ENCODE results near the gene ELMOD3. TPM values are rescaled to one million over a fixed set of nuclear protein-coding genes. Genes with fewer than 3 reads are reported as not detected.
A peak's percentile ranks its signal among the peaks of the same experiment; 100 is the strongest.
"Not testable (repeated sequence)": the region's sequence is repeated elsewhere in the genome, so short reads cannot be mapped to it uniquely, and the experiment has no call there.

ELMOD3 gene
- total RNA-seq, 1 experiment from 2014 or later = 18.1 TPM

DNA sequence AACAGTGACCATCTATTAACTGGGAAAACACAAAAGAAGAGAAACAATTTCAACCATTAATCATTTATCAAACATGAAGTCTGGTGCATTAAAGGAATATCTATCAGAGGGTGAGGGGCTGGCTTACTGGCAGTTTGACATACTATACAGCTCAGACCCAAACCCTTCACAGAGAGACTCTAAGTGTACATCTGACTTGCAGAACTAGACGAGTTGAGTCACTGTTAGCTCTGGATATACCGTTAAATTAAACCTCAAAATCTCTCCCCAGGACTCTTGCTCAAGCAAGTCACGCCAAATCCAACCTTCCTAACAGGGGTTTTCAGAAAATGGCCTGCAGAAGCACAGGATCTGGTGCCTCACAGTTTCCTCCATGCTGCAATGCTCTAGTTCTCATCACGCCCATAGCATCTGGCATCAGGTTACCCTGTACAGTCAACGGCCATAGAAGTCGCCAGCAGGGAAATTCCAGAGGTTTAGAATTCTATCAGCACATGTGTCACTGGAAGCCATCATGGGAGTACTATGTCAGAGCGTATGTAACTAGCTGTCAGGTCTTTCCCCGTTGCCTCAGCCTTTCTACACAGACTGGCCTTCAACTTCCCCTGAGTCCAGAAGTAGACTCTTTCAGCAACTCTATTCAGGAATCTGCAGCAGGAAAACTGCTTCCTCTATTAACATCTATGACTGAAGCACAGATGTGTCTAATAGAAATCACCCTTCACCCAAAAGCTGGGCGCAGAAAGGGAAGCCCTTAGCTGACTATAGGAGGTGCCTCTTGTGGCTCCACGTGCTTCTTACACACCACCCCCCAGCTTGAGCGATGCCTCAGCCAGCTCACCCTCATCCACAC, 36.1 kb upstream of the ELMOD3 start:
- peaks cover 29% of the 10 kb centered on the region for H4K20me1 ChIP-seq (ENCODE audit: insufficient read depth)
- no peak overlapping the region for H3K27ac ChIP-seq
- ChIA-PET POLR2A (ENCODE audit: unreplicated experiment) (interaction anchor here (0.6 kb wide), 1 partner anchor 9 kb away, joined by 5 read pairs; the partner anchor contains the start of gene TGOLN2), CTCF (interaction anchor here (0.6 kb wide), 1 partner anchor 18 kb away, joined by 4 read pairs; no protein-coding TSS in a partner anchor)
- 0 out of 2 replicates have a peak, but pooled peaks cover 3% of the 10 kb centered on the region for H3K9me2 ChIP-seq (ENCODE audit: insufficient read depth)
- H3K27me3 ChIP-seq (ENCODE audit: insufficient read depth, low read depth) = no peaks in the 10 kb centered on the region
- peaks cover 18% of the 10 kb centered on the region for H3F3A ChIP-seq (ENCODE audit: insufficient read depth, low read depth)
- intact Hi-C loops (cut with micrococcal nuclease; ENCODE audit: unreplicated experiment) = no loop called here
- H3K4me3 ChIP-seq = no peak overlapping the region
- no TSS peak for BruUV-seq (replicated peaks)
- H3K4me1 ChIP-seq (replicated peaks; ENCODE audit: insufficient read depth) = no peaks in the 10 kb centered on the region
- H3K36me3 ChIP-seq (ENCODE audit: low read depth) = peaks cover 33% of the 10 kb centered on the region
- H2AFZ ChIP-seq = no peak overlapping the region
- TF ChIP-seq, protein P1, sequence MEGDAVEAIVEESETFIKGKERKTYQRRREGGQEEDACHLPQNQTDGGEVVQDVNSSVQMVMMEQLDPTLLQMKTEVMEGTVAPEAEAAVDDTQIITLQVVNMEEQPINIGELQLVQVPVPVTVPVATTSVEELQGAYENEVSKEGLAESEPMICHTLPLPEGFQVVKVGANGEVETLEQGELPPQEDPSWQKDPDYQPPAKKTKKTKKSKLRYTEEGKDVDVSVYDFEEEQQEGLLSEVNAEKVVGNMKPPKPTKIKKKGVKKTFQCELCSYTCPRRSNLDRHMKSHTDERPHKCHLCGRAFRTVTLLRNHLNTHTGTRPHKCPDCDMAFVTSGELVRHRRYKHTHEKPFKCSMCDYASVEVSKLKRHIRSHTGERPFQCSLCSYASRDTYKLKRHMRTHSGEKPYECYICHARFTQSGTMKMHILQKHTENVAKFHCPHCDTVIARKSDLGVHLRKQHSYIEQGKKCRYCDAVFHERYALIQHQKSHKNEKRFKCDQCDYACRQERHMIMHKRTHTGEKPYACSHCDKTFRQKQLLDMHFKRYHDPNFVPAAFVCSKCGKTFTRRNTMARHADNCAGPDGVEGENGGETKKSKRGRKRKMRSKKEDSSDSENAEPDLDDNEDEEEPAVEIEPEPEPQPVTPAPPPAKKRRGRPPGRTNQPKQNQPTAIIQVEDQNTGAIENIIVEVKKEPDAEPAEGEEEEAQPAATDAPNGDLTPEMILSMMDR (conservative IDR thresholded peaks at IDR 0.05) = no peak
- no peak for TF ChIP-seq EZH2 (IDR thresholded peaks at IDR 0.05; ENCODE audit: low read depth)
- H3K4me2 ChIP-seq = no peak overlapping the region
- DNase-seq = no peak
- peaks cover 16% of the 10 kb centered on the region for H3K79me2 ChIP-seq (ENCODE audit: low read depth)
- no peaks in the 10 kb centered on the region for H3K9me3 ChIP-seq (ENCODE audit: insufficient read depth, low read depth)

DNA sequence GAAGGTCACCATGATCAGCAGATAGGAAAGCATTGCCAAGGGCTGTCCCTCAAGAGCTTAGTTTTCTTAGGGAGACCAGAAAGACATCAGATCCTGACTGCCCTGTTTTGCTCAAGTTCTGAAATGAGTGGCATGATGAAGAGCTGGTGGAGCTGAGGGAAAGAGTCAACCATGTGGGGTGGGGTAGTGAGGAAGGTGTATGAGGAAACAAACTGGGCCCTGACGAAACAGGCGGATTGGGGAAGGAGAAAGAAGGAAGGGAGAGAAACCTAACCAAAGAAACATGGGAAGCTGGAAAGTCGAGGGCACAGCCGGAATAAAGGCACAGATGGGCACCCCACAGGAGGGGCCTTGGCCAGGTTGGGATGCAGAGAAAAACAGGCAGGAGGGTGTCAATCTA, 34.8 kb upstream of the ELMOD3 start:
- Histone ChIP-seq H3K4me1 (replicated peaks; ENCODE audit: insufficient read depth) (peaks cover 5% of the 10 kb centered on the region), H3K9me3 (ENCODE audit: insufficient read depth, low read depth) (no peaks in the 10 kb centered on the region), H2AFZ (no peak overlapping the region), H3K27ac (no peak overlapping the region), H3K9me2 (ENCODE audit: insufficient read depth) (0 out of 2 replicates have a peak, but pooled peaks cover 3% of the 10 kb centered on the region), H3K4me3 (no peak overlapping the region), H3K36me3 (ENCODE audit: low read depth) (peaks cover 45% of the 10 kb centered on the region), H4K20me1 (ENCODE audit: insufficient read depth) (peaks cover 39% of the 10 kb centered on the region), H3F3A (ENCODE audit: insufficient read depth, low read depth) (peaks cover 12% of the 10 kb centered on the region), H3K4me2 (no peak overlapping the region), H3K27me3 (ENCODE audit: insufficient read depth, low read depth) (no peaks in the 10 kb centered on the region), H3K79me2 (ENCODE audit: low read depth) (peaks cover 30% of the 10 kb centered on the region)
- no peak for DNase-seq
- ChIA-PET CTCF (no interaction called here), POLR2A (ENCODE audit: unreplicated experiment) (interaction anchor here (0.7 kb wide), 1 partner anchor 90 kb away, joined by 3 read pairs; the partner anchor contains the start of gene CAPG)
- no TSS peak for BruUV-seq (replicated peaks)
- intact Hi-C loops (cut with micrococcal nuclease; ENCODE audit: unreplicated experiment) = no loop called here
- no peak for TF ChIP-seq EZH2 (IDR thresholded peaks at IDR 0.05; ENCODE audit: low read depth)

DNA sequence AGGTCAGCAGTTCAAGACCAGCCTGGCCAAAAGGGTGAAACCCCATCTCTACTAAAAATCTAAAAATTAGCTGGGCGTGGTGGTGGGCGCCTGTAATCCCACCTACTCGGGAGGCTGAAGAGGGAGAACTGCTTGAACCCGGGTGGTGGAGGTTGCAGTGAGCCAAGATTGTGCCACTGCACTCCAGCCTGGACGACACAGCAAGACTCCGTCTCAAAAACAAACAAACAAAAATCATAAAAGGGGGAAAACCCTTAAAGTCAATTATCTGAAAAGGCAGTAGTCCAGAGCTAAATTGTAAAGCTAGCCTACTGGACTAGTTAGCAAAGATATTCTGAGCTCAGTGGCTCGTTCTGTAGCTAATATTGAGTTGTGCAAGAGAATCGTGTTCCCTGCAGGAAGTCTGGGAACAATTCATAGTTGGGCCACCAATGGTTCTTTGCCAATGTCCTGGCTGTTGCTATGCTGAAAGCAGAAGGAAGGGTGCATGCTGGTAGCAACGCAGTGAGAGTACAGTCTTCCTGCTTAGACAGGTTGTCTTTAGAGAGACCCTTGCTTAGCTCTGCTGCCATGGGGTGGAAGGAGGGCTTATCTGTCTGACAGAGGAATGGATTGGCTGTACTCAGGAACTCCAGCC, 31.1 kb upstream of the ELMOD3 start:
- Histone ChIP-seq H3F3A (ENCODE audit: insufficient read depth, low read depth) (peaks cover 19% of the 10 kb centered on the region; the same call in 1 of the 2 replicates), H3K9me2 (ENCODE audit: insufficient read depth) (0 out of 2 replicates have a peak, but pooled peaks cover 3% of the 10 kb centered on the region), H3K4me2 (no peak overlapping the region), H3K36me3 (ENCODE audit: low read depth) (peaks cover 55% of the 10 kb centered on the region), H3K27ac (no peak overlapping the region), H3K9me3 (ENCODE audit: insufficient read depth, low read depth) (no peaks in the 10 kb centered on the region), H3K79me2 (ENCODE audit: low read depth) (peaks cover 60% of the 10 kb centered on the region), H2AFZ (no peak overlapping the region), H3K4me1 (replicated peaks; ENCODE audit: insufficient read depth) (peaks cover 25% of the 10 kb centered on the region), H3K4me3 (no peak overlapping the region), H3K27me3 (ENCODE audit: insufficient read depth, low read depth) (no peaks in the 10 kb centered on the region), H4K20me1 (ENCODE audit: insufficient read depth) (peaks cover 49% of the 10 kb centered on the region)
- no peak for DNase-seq
- intact Hi-C loops (cut with micrococcal nuclease; ENCODE audit: unreplicated experiment) = no loop called here
- BruUV-seq (replicated peaks) = no TSS peak
- POLR2A ChIA-PET (ENCODE audit: unreplicated experiment) = no interaction called here
- TF ChIP-seq EZH2 (IDR thresholded peaks at IDR 0.05; ENCODE audit: low read depth) = no peak
- TF ChIP-seq, protein P1 (conservative IDR thresholded peaks at IDR 0.05) = no peak
- CTCF ChIA-PET = no interaction called here

DNA sequence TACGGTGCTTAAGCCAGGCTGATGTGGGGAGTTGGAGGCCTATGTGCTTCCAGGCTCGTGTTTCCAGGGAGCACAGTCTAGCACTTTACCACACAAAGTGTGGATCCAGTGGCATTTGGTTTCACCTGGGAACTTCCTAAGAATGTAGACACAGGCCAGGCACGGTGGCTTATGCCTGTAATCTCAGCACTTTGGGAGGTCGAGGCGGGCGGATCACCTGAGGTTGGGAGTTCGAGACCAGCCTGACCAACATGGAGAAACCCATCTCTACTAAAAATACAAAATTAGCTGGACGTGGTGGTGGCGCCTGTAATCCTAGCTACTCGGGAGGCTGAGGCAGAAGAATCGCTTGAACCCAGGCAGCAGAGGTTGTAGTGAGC, 30.6 kb upstream of the ELMOD3 start:
- H3K27ac ChIP-seq; H3K27me3 ChIP-seq (ENCODE audit: insufficient read depth, low read depth); CTCF ChIA-PET; POLR2A ChIA-PET (ENCODE audit: unreplicated experiment); H3K4me3 ChIP-seq; H2AFZ ChIP-seq; DNase-seq; H3K9me2 ChIP-seq (ENCODE audit: insufficient read depth); H3K9me3 ChIP-seq (ENCODE audit: insufficient read depth, low read depth); intact Hi-C loops (cut with micrococcal nuclease; ENCODE audit: unreplicated experiment); H3K4me2 ChIP-seq: not testable (repeated sequence)
- H3K4me1 ChIP-seq (replicated peaks; ENCODE audit: insufficient read depth) = peaks cover 30% of the 10 kb centered on the region
- peaks cover 46% of the 10 kb centered on the region for H4K20me1 ChIP-seq (ENCODE audit: insufficient read depth)
- peaks cover 64% of the 10 kb centered on the region for H3K79me2 ChIP-seq (ENCODE audit: low read depth)
- H3F3A ChIP-seq (ENCODE audit: insufficient read depth, low read depth) = peaks cover 19% of the 10 kb centered on the region; the same call in 1 of the 2 replicates
- BruUV-seq (replicated peaks) = TSS peak; percentile 1
- peaks cover 55% of the 10 kb centered on the region for H3K36me3 ChIP-seq (ENCODE audit: low read depth)
